ENCODE data around the gene SGPP2.

- TF ChIP-seq CTCF (IDR thresholded peaks at IDR 0.05): no peak
- TF ChIP-seq POLR2A (IDR thresholded peaks at IDR 0.05): no peak
Measured at GRCh38 chr2:222459983-222460382, 35.6 kb downstream of the SGPP2 start.
